Nephron (organoid): ENCODE measurements around the gene DDO.

ENCODE experiments used
- H3K27ac Mint-ChIP-seq, 3 experiments: 2 replicates each; pipeline ENCODE4 v1.8.0; 2020; ENCODE audit warnings: mixed read lengths in 3 of 3, mild to moderate bottlenecking in 2 of 3, moderate library complexity in 1 of 3
- H3K27me3 Mint-ChIP-seq: 2 replicates; pipeline ENCODE4 v1.8.0; 2021; ENCODE audit warnings: low read depth, mild to moderate bottlenecking, moderate library complexity, mixed read lengths
- H3K36me3 Mint-ChIP-seq: 2 replicates; pipeline ENCODE4 v1.8.0; 2020; ENCODE audit warnings: low read depth, mixed read lengths
- H3K4me1 Mint-ChIP-seq: 2 replicates; pipeline ENCODE4 v1.8.0; 2020; ENCODE audit warnings: mixed read lengths
- H3K4me3 Mint-ChIP-seq, 3 experiments: 2 replicates each; pipeline ENCODE4 v1.8.0; 2020; ENCODE audit warnings: mild to moderate bottlenecking in 3 of 3, mixed read lengths in 3 of 3, moderate library complexity in 2 of 3
- H3K9me3 Mint-ChIP-seq: 2 replicates; pipeline ENCODE4 v1.8.0; 2020; ENCODE audit warnings: mixed read lengths
- CTCF ChIP-seq, 3 experiments: fragments of 200-600 bp; sonication (generic); IDR thresholded peaks; one replicate each; pipeline ENCODE4 v1.5.0; 2021; ENCODE audit warnings: antibody characterized with exemption in 3 of 3; ENCODE audit not compliant: unreplicated experiment in 3 of 3

DDO gene

GRCh38 chr6:110439356-110439755 lies 24.0 kb upstream of the DDO start:
- no peak overlapping the region for H3K4me3 Mint-ChIP-seq
- no peaks in the 10 kb centered on the region for H3K36me3 Mint-ChIP-seq
- no peak overlapping the region for H3K27ac Mint-ChIP-seq
- peaks cover 7% of the 10 kb centered on the region for H3K9me3 Mint-ChIP-seq
- TF ChIP-seq CTCF (IDR thresholded peaks at IDR 0.05; ENCODE audit: unreplicated experiment in 3 of 3), result no peak
- no peaks in the 10 kb centered on the region for H3K4me1 Mint-ChIP-seq
- peaks cover 4% of the 10 kb centered on the region for H3K27me3 Mint-ChIP-seq

- no peak for TF ChIP-seq CTCF (IDR thresholded peaks at IDR 0.05; ENCODE audit: unreplicated experiment in 3 of 3)
- no peaks in the 10 kb centered on the region for H3K4me1 Mint-ChIP-seq
- H3K9me3 Mint-ChIP-seq, result peaks cover 7% of the 10 kb centered on the region
- H3K27me3 Mint-ChIP-seq, result peaks cover 6% of the 10 kb centered on the region
- H3K36me3 Mint-ChIP-seq, result no peaks in the 10 kb centered on the region
- no peak overlapping the region for H3K4me3 Mint-ChIP-seq
- no peak overlapping the region for H3K27ac Mint-ChIP-seq
These were observed 19.7 kb upstream of the DDO start for GRCh38 chr6:110434961-110435602.

GRCh38 chr6:110432285-110432900 lies 17.0 kb upstream of the DDO start:
- Mint-ChIP-seq H3K9me3 (peaks cover 7% of the 10 kb centered on the region), H3K4me1 (no peaks in the 10 kb centered on the region), H3K27me3 (peaks cover 13% of the 10 kb centered on the region), H3K36me3 (no peaks in the 10 kb centered on the region), H3K4me3 (no peak overlapping the region), H3K27ac (no peak overlapping the region)
- no peak for TF ChIP-seq CTCF (IDR thresholded peaks at IDR 0.05; ENCODE audit: unreplicated experiment in 3 of 3)

- Mint-ChIP-seq H3K36me3 (no peaks in the 10 kb centered on the region), H3K27me3 (peaks cover 16% of the 10 kb centered on the region), H3K27ac (no peak overlapping the region), H3K4me1 (peaks cover 7% of the 10 kb centered on the region), H3K9me3 (peaks cover 7% of the 10 kb centered on the region), H3K4me3 (no peak overlapping the region)
- no peak for TF ChIP-seq CTCF (IDR thresholded peaks at IDR 0.05; ENCODE audit: unreplicated experiment in 3 of 3)
These were observed 15.4 kb upstream of the DDO start for GRCh38 chr6:110430741-110431140.

- Mint-ChIP-seq H3K27me3 (peaks cover 16% of the 10 kb centered on the region), H3K4me1 (peaks cover 9% of the 10 kb centered on the region), H3K9me3 (peaks cover 3% of the 10 kb centered on the region), H3K36me3 (no peaks in the 10 kb centered on the region), H3K4me3 (no peak overlapping the region), H3K27ac (no peak overlapping the region)
- TF ChIP-seq CTCF (IDR thresholded peaks at IDR 0.05; ENCODE audit: unreplicated experiment in 3 of 3), result no peak
These were observed 14.9 kb upstream of the DDO start for GRCh38 chr6:110430236-110430635.

GRCh38 chr6:110428153-110428552 lies 12.8 kb upstream of the DDO start:
- no peak overlapping the region for H3K27ac Mint-ChIP-seq
- no peak overlapping the region for H3K4me3 Mint-ChIP-seq
- H3K4me1 Mint-ChIP-seq, result peaks cover 14% of the 10 kb centered on the region
- no peak for TF ChIP-seq CTCF (IDR thresholded peaks at IDR 0.05; ENCODE audit: unreplicated experiment in 3 of 3)
- no peaks in the 10 kb centered on the region for H3K36me3 Mint-ChIP-seq
- H3K9me3 Mint-ChIP-seq, result no peaks in the 10 kb centered on the region
- H3K27me3 Mint-ChIP-seq, result peaks cover 20% of the 10 kb centered on the region
